Endothelial cell of umbilical vein (primary cell): ENCODE measurements around the gene GTSE1. TPM values are rescaled to one million over a fixed set of nuclear protein-coding genes. Genes with fewer than 3 reads are reported as not detected.

Source experiments
- BruUV-seq: library from RNA; stranded (reverse); fragments of 400-500 nt; replicated peaks from 2 replicates; lab custom pipeline; 2021; lab: Mats Ljungman, UMichigan
- CTCF ChIA-PET: fragments of 300-600, 350-600 bp; sonication (Branson Sonifier 250); formaldehyde crosslinking; loops from one replicate; lab custom pipeline; 2021; ENCODE audit warnings: antibody characterized with exemption, inconsistent platforms; lab: Charles Lee
- POLR2A ChIA-PET: fragments of 300-600, 350-600 bp; sonication (Branson Sonifier 250); formaldehyde crosslinking; loops from one replicate; lab custom pipeline; 2021; ENCODE audit warnings: antibody characterized with exemption, inconsistent platforms; lab: Charles Lee
- DNase-seq: peaks from one replicate; pipeline ENCODE4 v3.0.0-alpha.2; 2011; ENCODE audit warnings: low read depth, low spot score
- FAIRE-seq: peaks from 2 replicates; lab custom pipeline; 2011; peaks lifted over from hg19 to GRCh38; lab: Jason Lieb, UNC
- H2AFZ ChIP-seq: 2 replicates; pipeline ENCODE4 v1.6.0; 2012; ENCODE audit warnings: low read depth, low read length, control low read depth, inconsistent platforms
- H3K27ac ChIP-seq: 2 replicates; pipeline ENCODE4 v1.5.1; 2011; ENCODE audit warnings: low read depth, mild to moderate bottlenecking, control low read depth, low read length, moderate library complexity; ENCODE audit not compliant: insufficient read depth
- H3K27me3 ChIP-seq, 2 experiments: 2 replicates each; pipeline versions ENCODE4 v1.6.0 to v1.6.1; 2011; ENCODE audit warnings: low read length in 2 of 2, mixed read lengths in 1 of 2; ENCODE audit not compliant: control insufficient read depth in 2 of 2, insufficient read depth in 2 of 2
- H3K36me3 ChIP-seq, 2 experiments: 2 replicates in 1 of 2; 3 replicates in 1 of 2; pipeline ENCODE4 v1.5.1; 2011; ENCODE audit warnings: low read length in 2 of 2, mild to moderate bottlenecking in 1 of 2, moderate library complexity in 1 of 2; ENCODE audit not compliant: control insufficient read depth in 2 of 2, insufficient read depth in 2 of 2; ENCODE audit errors: extremely low read depth in 1 of 2
- H3K4me1 ChIP-seq: 3 replicates; pipeline ENCODE4 v1.5.1; 2011; ENCODE audit warnings: mild to moderate bottlenecking, low read length; ENCODE audit not compliant: control insufficient read depth, insufficient read depth; ENCODE audit errors: extremely low read depth
- H3K4me2 ChIP-seq: 2 replicates; pipeline ENCODE4 v1.6.1; 2011; ENCODE audit warnings: low read length, control low read depth, mixed read lengths; ENCODE audit not compliant: insufficient read depth
- H3K4me3 ChIP-seq, 3 experiments: fragments of 200-600 bp in 1 of 3; sonication (generic), shearing (Covaris generic) in 1 of 3; replicated peaks in 1 of 3; 2 replicates each; pipeline ENCODE4 v1.5.1; 2011 to 2016; ENCODE audit warnings: control low read depth in 3 of 3, low read length in 3 of 3, mild to moderate bottlenecking in 2 of 3, inconsistent platforms in 1 of 3, low read depth in 1 of 3, moderate library complexity in 1 of 3; ENCODE audit not compliant: insufficient read depth in 1 of 3
- H3K79me2 ChIP-seq: 2 replicates; pipeline ENCODE4 v1.6.0; 2012; ENCODE audit warnings: low read length, inconsistent platforms; ENCODE audit not compliant: control insufficient read depth, insufficient read depth
- H3K9ac ChIP-seq: replicated peaks from 2 replicates; pipeline ENCODE3; 2011; ENCODE audit warnings: low read length, control low read depth; ENCODE audit not compliant: insufficient read depth; ENCODE audit errors: extremely low read depth
- H3K9me1 ChIP-seq: replicated peaks from 3 replicates; pipeline ENCODE4 v1.6.0; 2011; ENCODE audit warnings: mild to moderate bottlenecking, low read length; ENCODE audit not compliant: control insufficient read depth, insufficient read depth; ENCODE audit errors: extremely low read depth
- H3K9me3 ChIP-seq: replicated peaks from 2 replicates; pipeline ENCODE4 v1.5.1; 2012; ENCODE audit warnings: low read length, inconsistent platforms; ENCODE audit not compliant: control insufficient read depth, insufficient read depth
- H4K20me1 ChIP-seq: replicated peaks from 2 replicates; pipeline ENCODE3; 2011; ENCODE audit warnings: mild to moderate bottlenecking, low read length; ENCODE audit not compliant: control insufficient read depth, insufficient read depth; ENCODE audit errors: extremely low read depth
- EZH2 ChIP-seq: IDR thresholded peaks from 2 replicates; pipeline ENCODE4 v1.6.1; 2012; ENCODE audit warnings: borderline replicate concordance, low read depth, mild to moderate bottlenecking, moderate library complexity, low read length, inconsistent platforms; ENCODE audit not compliant: severe bottlenecking
- FOS ChIP-seq: IDR thresholded peaks from 2 replicates; pipeline ENCODE4 v1.6.1; 2011; ENCODE audit warnings: mild to moderate bottlenecking, low read length, moderate library complexity, borderline replicate concordance; ENCODE audit not compliant: insufficient read depth
- GATA2 ChIP-seq: IDR thresholded peaks from 2 replicates; pipeline ENCODE4 v1.7.0; 2011; ENCODE audit warnings: low read depth, mild to moderate bottlenecking, moderate library complexity, mixed read lengths, low read length; ENCODE audit not compliant: insufficient read length, insufficient read depth
- JUN ChIP-seq: IDR thresholded peaks from 2 replicates; pipeline ENCODE4 v1.6.1; 2011; ENCODE audit warnings: borderline replicate concordance, low read depth; ENCODE audit not compliant: insufficient read length, insufficient read depth
- MAX ChIP-seq: IDR thresholded peaks from 2 replicates; pipeline ENCODE4 v1.6.1; 2011; ENCODE audit not compliant: insufficient read depth, insufficient read length
- MYC ChIP-seq: IDR thresholded peaks from one replicate; pipeline ENCODE4 v1.6.1; 2011; ENCODE audit warnings: mild to moderate bottlenecking, low read depth, low read length
- POLR2A ChIP-seq: IDR thresholded peaks from 2 replicates; pipeline ENCODE4 v1.6.1; 2012; ENCODE audit warnings: low read depth, mild to moderate bottlenecking, control low read depth, low read length
- POLR2AphosphoS5 ChIP-seq: IDR thresholded peaks from 2 replicates; pipeline ENCODE4 v1.6.1; 2012; ENCODE audit warnings: low read depth, mild to moderate bottlenecking, control low read depth, low read length, moderate library complexity; ENCODE audit not compliant: insufficient read depth
- dilution Hi-C: fragments of 300-500 bp; cut with MboI; formaldehyde crosslinking; loops from one replicate; pipeline ENCODE4 v1.15.0; 2019; ENCODE audit warnings: low sequenced_read_pairs; ENCODE audit not compliant: extremely low pct_ligation_motif_present
- intact Hi-C: fragments of 100-400 bp; cut with micrococcal nuclease; formaldehyde crosslinking; loops from one replicate; pipeline ENCODE4 v1.10.0; 2022
- polyA plus RNA-seq, 4 experiments: library from polyadenylated mRNA; depleted of rRNA in 3 of 4; stranded (reverse) in 3 of 4; unstranded in 1 of 4; fragments of >200 nt; gene quantifications; 2 replicates each; pipeline versions ENCODE4 v1.2.1 to v1.2.3, GENCODE V29; 2011 to 2012; ENCODE audit warnings: missing spikeins in 1 of 4
- total RNA-seq: library from RNA; stranded (reverse); gene quantifications from 2 replicates; pipeline ENCODE4 v1.2.3, GENCODE V29; 2021
- TF ChIP-seq, protein P1 (sequence below), 2 donors: IDR thresholded peaks; 1 replicate in 1 of 2; 2 replicates in 1 of 2; pipeline ENCODE4 v1.5.1; 2011; ENCODE audit warnings: low read length in 2 of 2, mild to moderate bottlenecking in 2 of 2, moderate library complexity in 2 of 2, control low read depth in 1 of 2, inconsistent platforms in 1 of 2, low read depth in 1 of 2; ENCODE audit not compliant: insufficient read depth in 1 of 2; ENCODE audit errors: extremely low read depth in 1 of 2

Gene GTSE1
- total and polyA plus RNA-seq, 2 donors (not counting 3 experiments of a cell fraction or from before 2014, with no cell fraction given) = 25.9 to 57.2 TPM

DNA sequence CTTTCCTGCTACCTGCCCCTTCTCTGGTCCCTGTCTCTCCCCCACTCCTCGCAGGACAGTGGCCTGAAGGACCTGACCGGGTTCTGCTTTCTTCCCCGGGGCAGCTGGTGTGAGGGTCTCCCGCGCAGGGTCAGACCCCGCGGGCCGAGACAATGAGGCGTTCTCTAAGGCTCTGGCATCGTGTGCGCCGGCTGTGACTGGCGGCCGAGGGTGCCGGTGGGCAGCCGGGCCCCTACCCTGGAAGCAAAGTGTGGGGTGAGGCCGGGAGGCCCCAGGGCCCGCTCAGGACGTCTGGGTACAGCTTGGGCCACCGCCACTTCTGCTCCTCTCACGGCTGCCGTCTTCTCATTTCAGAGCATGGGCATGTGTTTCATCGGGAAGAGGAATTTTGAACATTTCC lies 55.1 kb downstream of the GTSE1 start:
- CTCF ChIA-PET = interaction anchor here (0.7 kb wide), 1 partner anchor 16 kb away, joined by 3 read pairs; no protein-coding TSS in a partner anchor
- Histone ChIP-seq H2AFZ (no peak overlapping the region), H3K9me3 (no peaks in the 10 kb centered on the region), H4K20me1 (no peaks in the 10 kb centered on the region), H3K9me1 (no peaks in the 10 kb centered on the region), H3K9ac (no peak overlapping the region), H3K27me3 (no peaks in the 10 kb centered on the region), H3K36me3 (peaks cover 9 to 59% of the 10 kb centered on the region in 2 experiments), H3K4me1 (no peaks in the 10 kb centered on the region), H3K79me2 (no peaks in the 10 kb centered on the region), H3K27ac (no peak overlapping the region), H3K4me3 (no peak overlapping the region), H3K4me2 (no peak overlapping the region)
- dilution Hi-C loops = no loop called here
- no peak for DNase-seq
- POLR2A ChIA-PET = no interaction called here
- intact Hi-C loops = no loop called here
- TF ChIP-seq POLR2A = no peak
- TF ChIP-seq JUN = no peak
- no peak for TF ChIP-seq MYC
- TF ChIP-seq EZH2 = no peak
- TF ChIP-seq MAX = no peak
- no peak for TF ChIP-seq FOS
- TF ChIP-seq, protein P1, sequence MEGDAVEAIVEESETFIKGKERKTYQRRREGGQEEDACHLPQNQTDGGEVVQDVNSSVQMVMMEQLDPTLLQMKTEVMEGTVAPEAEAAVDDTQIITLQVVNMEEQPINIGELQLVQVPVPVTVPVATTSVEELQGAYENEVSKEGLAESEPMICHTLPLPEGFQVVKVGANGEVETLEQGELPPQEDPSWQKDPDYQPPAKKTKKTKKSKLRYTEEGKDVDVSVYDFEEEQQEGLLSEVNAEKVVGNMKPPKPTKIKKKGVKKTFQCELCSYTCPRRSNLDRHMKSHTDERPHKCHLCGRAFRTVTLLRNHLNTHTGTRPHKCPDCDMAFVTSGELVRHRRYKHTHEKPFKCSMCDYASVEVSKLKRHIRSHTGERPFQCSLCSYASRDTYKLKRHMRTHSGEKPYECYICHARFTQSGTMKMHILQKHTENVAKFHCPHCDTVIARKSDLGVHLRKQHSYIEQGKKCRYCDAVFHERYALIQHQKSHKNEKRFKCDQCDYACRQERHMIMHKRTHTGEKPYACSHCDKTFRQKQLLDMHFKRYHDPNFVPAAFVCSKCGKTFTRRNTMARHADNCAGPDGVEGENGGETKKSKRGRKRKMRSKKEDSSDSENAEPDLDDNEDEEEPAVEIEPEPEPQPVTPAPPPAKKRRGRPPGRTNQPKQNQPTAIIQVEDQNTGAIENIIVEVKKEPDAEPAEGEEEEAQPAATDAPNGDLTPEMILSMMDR (IDR thresholded peaks at IDR 0.05; ENCODE audit: extremely low read depth in 1 of 2, insufficient read depth in 1 of 2, low read depth in 1 of 2, low read length in 2 of 2) = no peak
- TF ChIP-seq POLR2AphosphoS5 = no peak
- no peak for TF ChIP-seq GATA2
- FAIRE-seq = no peak
- no TSS peak for BruUV-seq
